Measurements from ENCODE around the gene ZMIZ1.
A peak's percentile ranks its signal among the peaks of the same experiment; 100 is the strongest.

Gene ZMIZ1

DNA sequence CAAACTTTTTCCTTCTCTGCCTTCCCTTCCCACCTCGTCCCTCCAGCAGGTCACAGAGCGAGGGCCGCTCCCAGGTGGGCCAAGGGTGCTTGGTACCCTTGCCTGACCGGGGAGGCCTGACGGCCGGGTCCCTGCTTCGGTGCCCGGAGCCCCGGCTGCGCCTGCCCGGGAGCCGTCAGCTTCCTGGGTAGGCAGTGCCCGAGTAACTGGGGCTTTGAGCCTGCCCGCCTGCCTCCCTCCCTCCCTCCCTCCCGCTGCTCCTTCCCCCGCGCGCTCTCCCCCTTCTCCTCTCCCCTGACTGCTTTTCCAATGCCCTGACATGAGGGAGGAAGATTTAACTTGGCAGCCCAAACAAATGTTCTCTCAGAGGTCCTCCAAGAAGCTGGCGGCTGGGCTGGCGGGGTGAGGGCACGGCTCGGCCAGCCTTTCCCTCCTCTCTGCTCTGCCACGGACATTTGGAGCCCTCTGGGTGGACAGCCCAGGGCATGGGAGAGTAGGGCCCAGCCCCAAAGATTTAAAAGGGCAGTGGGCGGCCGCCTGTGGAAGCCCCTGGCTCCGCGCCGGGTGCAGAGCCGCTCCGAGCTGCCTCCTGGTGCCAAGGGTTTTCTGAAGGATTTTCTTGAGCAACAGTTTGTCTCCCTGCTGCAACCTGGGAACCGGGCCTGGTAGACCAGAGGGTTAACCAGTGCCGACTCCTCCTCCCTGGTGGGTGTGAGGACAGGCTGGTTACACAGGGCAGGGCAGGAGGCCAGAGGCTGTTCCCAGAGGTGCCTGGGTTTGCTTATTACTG is 2.0 kb downstream of the ZMIZ1 start (continued):
- TF ChIP-seq ZBTB44 (tag by site-specific recombination; IDR thresholded peaks at IDR 0.05) = no peak
- TF ChIP-seq ZFP37 (tag by site-specific recombination; IDR thresholded peaks at IDR 0.05) = no peak
- TF ChIP-seq ZNF645 (tag by site-specific recombination; IDR thresholded peaks at IDR 0.05) = no peak
- TF ChIP-seq YY1 (tag by site-specific recombination; IDR thresholded peaks at IDR 0.05) = no peak
- TF ChIP-seq BCL11A (tag by site-specific recombination; IDR thresholded peaks at IDR 0.05; ENCODE audit: low read depth) = no peak
- TF ChIP-seq, protein P1, sequence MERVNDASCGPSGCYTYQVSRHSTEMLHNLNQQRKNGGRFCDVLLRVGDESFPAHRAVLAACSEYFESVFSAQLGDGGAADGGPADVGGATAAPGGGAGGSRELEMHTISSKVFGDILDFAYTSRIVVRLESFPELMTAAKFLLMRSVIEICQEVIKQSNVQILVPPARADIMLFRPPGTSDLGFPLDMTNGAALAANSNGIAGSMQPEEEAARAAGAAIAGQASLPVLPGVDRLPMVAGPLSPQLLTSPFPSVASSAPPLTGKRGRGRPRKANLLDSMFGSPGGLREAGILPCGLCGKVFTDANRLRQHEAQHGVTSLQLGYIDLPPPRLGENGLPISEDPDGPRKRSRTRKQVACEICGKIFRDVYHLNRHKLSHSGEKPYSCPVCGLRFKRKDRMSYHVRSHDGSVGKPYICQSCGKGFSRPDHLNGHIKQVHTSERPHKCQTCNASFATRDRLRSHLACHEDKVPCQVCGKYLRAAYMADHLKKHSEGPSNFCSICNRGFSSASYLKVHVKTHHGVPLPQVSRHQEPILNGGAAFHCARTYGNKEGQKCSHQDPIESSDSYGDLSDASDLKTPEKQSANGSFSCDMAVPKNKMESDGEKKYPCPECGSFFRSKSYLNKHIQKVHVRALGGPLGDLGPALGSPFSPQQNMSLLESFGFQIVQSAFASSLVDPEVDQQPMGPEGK (tag by site-specific recombination; IDR thresholded peaks at IDR 0.05) = peak; percentile 57
- no peak for TF ChIP-seq ZNF133 (tag by site-specific recombination; IDR thresholded peaks at IDR 0.05)
- TF ChIP-seq ZNF280C (tag by site-specific recombination; IDR thresholded peaks at IDR 0.05) = no peak
- TF ChIP-seq ZNF211 (tag by site-specific recombination; IDR thresholded peaks at IDR 0.05; ENCODE audit: low read depth) = no peak
- TF ChIP-seq ZNF175 (tag by site-specific recombination; IDR thresholded peaks at IDR 0.05) = no peak
- TF ChIP-seq ZNF571 (tag by site-specific recombination; IDR thresholded peaks at IDR 0.05) = no peak
- TF ChIP-seq ZNF10 (tag by site-specific recombination; IDR thresholded peaks at IDR 0.05) = no peak
- TF ChIP-seq, protein P2, sequence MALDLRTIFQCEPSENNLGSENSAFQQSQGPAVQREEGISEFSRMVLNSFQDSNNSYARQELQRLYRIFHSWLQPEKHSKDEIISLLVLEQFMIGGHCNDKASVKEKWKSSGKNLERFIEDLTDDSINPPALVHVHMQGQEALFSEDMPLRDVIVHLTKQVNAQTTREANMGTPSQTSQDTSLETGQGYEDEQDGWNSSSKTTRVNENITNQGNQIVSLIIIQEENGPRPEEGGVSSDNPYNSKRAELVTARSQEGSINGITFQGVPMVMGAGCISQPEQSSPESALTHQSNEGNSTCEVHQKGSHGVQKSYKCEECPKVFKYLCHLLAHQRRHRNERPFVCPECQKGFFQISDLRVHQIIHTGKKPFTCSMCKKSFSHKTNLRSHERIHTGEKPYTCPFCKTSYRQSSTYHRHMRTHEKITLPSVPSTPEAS (tag by site-specific recombination; IDR thresholded peaks at IDR 0.05) = no peak
- TF ChIP-seq KLF9 (tag by site-specific recombination; IDR thresholded peaks at IDR 0.05; ENCODE audit: low read depth) = no peak
- TF ChIP-seq, protein P3, sequence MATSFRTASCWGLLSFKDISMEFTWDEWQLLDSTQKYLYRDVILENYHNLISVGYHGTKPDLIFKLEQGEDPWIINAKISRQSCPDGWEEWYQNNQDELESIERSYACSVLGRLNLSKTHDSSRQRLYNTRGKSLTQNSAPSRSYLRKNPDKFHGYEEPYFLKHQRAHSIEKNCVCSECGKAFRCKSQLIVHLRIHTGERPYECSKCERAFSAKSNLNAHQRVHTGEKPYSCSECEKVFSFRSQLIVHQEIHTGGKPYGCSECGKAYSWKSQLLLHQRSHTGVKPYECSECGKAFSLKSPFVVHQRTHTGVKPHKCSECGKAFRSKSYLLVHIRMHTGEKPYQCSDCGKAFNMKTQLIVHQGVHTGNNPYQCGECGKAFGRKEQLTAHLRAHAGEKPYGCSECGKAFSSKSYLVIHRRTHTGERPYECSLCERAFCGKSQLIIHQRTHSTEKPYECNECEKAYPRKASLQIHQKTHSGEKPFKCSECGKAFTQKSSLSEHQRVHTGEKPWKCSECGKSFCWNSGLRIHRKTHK (tag by site-specific recombination; IDR thresholded peaks at IDR 0.05) = no peak
- TF ChIP-seq ZNF292 (tag by site-specific recombination; IDR thresholded peaks at IDR 0.05; ENCODE audit: borderline replicate concordance, low read depth) = no peak
- TF ChIP-seq ZNF610 (tag by site-specific recombination; IDR thresholded peaks at IDR 0.05; ENCODE audit: borderline replicate concordance) = no peak
- TF ChIP-seq, protein P4, sequence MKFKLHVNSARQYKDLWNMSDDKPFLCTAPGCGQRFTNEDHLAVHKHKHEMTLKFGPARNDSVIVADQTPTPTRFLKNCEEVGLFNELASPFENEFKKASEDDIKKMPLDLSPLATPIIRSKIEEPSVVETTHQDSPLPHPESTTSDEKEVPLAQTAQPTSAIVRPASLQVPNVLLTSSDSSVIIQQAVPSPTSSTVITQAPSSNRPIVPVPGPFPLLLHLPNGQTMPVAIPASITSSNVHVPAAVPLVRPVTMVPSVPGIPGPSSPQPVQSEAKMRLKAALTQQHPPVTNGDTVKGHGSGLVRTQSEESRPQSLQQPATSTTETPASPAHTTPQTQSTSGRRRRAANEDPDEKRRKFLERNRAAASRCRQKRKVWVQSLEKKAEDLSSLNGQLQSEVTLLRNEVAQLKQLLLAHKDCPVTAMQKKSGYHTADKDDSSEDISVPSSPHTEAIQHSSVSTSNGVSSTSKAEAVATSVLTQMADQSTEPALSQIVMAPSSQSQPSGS (tag by site-specific recombination; IDR thresholded peaks at IDR 0.05; ENCODE audit: low read depth) = no peak
- TF ChIP-seq ZNF518A (tag by site-specific recombination; conservative IDR thresholded peaks at IDR 0.05; ENCODE audit: low read depth) = no peak
- no peak for TF ChIP-seq RBAK (tag by site-specific recombination; IDR thresholded peaks at IDR 0.05)
- no peak for TF ChIP-seq ZNF274 (IDR thresholded peaks at IDR 0.05; ENCODE audit: low read length)
- no peak for TF ChIP-seq ZNF274 (tag by site-specific recombination; IDR thresholded peaks at IDR 0.05; ENCODE audit: borderline replicate concordance)

Measured in HEK293 (cell line).